B cell (primary cell): ENCODE results near the gene CRHR1.
"Not testable (repeated sequence)": the region's sequence is repeated elsewhere in the genome, so short reads cannot be mapped to it uniquely, and the experiment has no call there.

Source experiments
- EZH2 ChIP-seq: IDR thresholded peaks from 2 replicates; pipeline ENCODE4 v1.6.1; 2012; ENCODE audit warnings: borderline replicate concordance, low read depth, mild to moderate bottlenecking, moderate library complexity, low read length; ENCODE audit not compliant: insufficient read depth, poor library complexity, severe bottlenecking
- TF ChIP-seq, protein P1 (sequence below): fragments of 200-600 bp; IDR thresholded peaks from one replicate; pipeline ENCODE4 v1.8.0; 2022; ENCODE audit warnings: antibody characterized with exemption, mild to moderate bottlenecking

DNA sequence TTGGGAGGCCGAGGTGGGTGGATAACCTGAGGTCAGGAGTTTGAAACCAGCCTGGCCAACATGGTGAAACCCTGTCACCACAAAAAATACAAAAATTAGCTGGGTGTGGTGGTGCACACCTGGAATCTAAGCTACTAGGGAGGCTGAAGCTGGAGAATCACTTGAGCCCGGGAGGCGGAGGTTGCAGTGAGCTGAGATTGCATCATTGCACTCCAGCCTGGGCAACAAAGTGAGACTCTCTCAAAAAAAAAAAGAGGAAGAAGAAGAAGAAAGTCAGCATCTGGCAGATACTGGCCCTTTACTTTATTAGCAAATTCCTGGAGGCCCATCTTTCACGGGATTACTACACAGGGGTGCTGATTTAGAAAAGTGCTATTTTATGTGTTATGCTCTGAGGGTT is 39.3 kb upstream of the CRHR1 start:
- not testable (repeated sequence) for TF ChIP-seq EZH2
- TF ChIP-seq, protein P1, sequence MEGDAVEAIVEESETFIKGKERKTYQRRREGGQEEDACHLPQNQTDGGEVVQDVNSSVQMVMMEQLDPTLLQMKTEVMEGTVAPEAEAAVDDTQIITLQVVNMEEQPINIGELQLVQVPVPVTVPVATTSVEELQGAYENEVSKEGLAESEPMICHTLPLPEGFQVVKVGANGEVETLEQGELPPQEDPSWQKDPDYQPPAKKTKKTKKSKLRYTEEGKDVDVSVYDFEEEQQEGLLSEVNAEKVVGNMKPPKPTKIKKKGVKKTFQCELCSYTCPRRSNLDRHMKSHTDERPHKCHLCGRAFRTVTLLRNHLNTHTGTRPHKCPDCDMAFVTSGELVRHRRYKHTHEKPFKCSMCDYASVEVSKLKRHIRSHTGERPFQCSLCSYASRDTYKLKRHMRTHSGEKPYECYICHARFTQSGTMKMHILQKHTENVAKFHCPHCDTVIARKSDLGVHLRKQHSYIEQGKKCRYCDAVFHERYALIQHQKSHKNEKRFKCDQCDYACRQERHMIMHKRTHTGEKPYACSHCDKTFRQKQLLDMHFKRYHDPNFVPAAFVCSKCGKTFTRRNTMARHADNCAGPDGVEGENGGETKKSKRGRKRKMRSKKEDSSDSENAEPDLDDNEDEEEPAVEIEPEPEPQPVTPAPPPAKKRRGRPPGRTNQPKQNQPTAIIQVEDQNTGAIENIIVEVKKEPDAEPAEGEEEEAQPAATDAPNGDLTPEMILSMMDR: not testable (repeated sequence)
